Activated CD4-positive, alpha-beta memory T cell treated with anti-CD3 and anti-CD28 coated beads for 36 hours (primary cell): ENCODE data around the gene A4GALT. TPM values are rescaled to one million over a fixed set of nuclear protein-coding genes. Genes with fewer than 3 reads are reported as not detected.
"Not testable (repeated sequence)": the region's sequence is repeated elsewhere in the genome, so short reads cannot be mapped to it uniquely, and the experiment has no call there.

Experiments used
- CTCF ChIA-PET: fragments of 350-600 bp; sonication (Branson Sonifier 250); formaldehyde crosslinking; loops from one replicate; lab custom pipeline; 2021; ENCODE audit warnings: antibody characterized with exemption, inconsistent platforms; lab: Charles Lee
- POLR2A ChIA-PET: fragments of 350-600 bp; sonication (Branson Sonifier 250); formaldehyde crosslinking; loops from one replicate; lab custom pipeline; 2021; ENCODE audit warnings: antibody characterized with exemption; lab: Charles Lee
- DNase-seq: peaks from one replicate; pipeline ENCODE4 v3.0.0-alpha.2; 2020
- H3K27ac Mint-ChIP-seq: one replicate; pipeline ENCODE4 v1.8.0; 2021; ENCODE audit warnings: mixed read lengths
- H3K27me3 Mint-ChIP-seq: one replicate; pipeline ENCODE4 v1.8.0; 2021; ENCODE audit warnings: mixed read lengths
- H3K36me3 Mint-ChIP-seq: one replicate; pipeline ENCODE4 v1.8.0; 2021; ENCODE audit warnings: mixed read lengths
- H3K4me1 Mint-ChIP-seq: one replicate; pipeline ENCODE4 v1.8.0; 2021; ENCODE audit warnings: low read depth, mixed read lengths
- H3K4me3 Mint-ChIP-seq: one replicate; pipeline ENCODE4 v1.8.0; 2021; ENCODE audit warnings: mild to moderate bottlenecking, mixed read lengths
- H3K9me3 Mint-ChIP-seq: one replicate; pipeline ENCODE4 v1.8.0; 2021; ENCODE audit warnings: mixed read lengths
- intact Hi-C: fragments of 100-400 bp; cut with micrococcal nuclease; formaldehyde crosslinking; loops from one replicate; pipeline ENCODE4 v1.15.1; 2023
- total RNA-seq, 2 experiments: library from RNA; stranded (reverse); gene quantifications; one replicate each; pipeline ENCODE4 v1.2.3, GENCODE V29; 2021

A4GALT gene
- total RNA-seq, 2 experiments from 2014 or later = not detected

- POLR2A ChIA-PET = no interaction called here
- no peak for DNase-seq
- H3K27me3 Mint-ChIP-seq = no peaks in the 10 kb centered on the region
- H3K36me3 Mint-ChIP-seq = no peaks in the 10 kb centered on the region
- no peak overlapping the region for H3K4me3 Mint-ChIP-seq
- CTCF ChIA-PET = no interaction called here
- no peaks in the 10 kb centered on the region for H3K9me3 Mint-ChIP-seq
- no peak overlapping the region for H3K27ac Mint-ChIP-seq
- intact Hi-C loops = no loop called here
- no peaks in the 10 kb centered on the region for H3K4me1 Mint-ChIP-seq
Measured at GRCh38 chr22:42684462-42685195, 36.0 kb downstream of the A4GALT start.

- intact Hi-C loops = no loop called here
- ChIA-PET CTCF (interaction anchor here (0.8 to 1.5 kb wide), 2 partner anchors 15 to 29 kb away, joined by 3 read pairs; no protein-coding TSS in a partner anchor), POLR2A (no interaction called here)
- H3K27ac Mint-ChIP-seq = no peak overlapping the region
- H3K36me3 Mint-ChIP-seq = no peaks in the 10 kb centered on the region
- peaks cover 3% of the 10 kb centered on the region for H3K9me3 Mint-ChIP-seq
- H3K4me3 Mint-ChIP-seq = no peak overlapping the region
- DNase-seq = no peak
- H3K4me1 Mint-ChIP-seq = no peaks in the 10 kb centered on the region
- no peaks in the 10 kb centered on the region for H3K27me3 Mint-ChIP-seq
Measured at GRCh38 chr22:42683578-42684283, 36.9 kb downstream of the A4GALT start.

GRCh38 chr22:42682113-42682851 lies 38.4 kb downstream of the A4GALT start:
- Mint-ChIP-seq H3K4me3 (no peak overlapping the region), H3K27me3 (no peaks in the 10 kb centered on the region), H3K27ac (no peak overlapping the region), H3K36me3 (peaks cover 2% of the 10 kb centered on the region), H3K4me1 (no peaks in the 10 kb centered on the region), H3K9me3 (peaks cover 12% of the 10 kb centered on the region)
- ChIA-PET POLR2A (no interaction called here), CTCF (interaction anchor here (0.6 to 1.5 kb wide), 2 partner anchors 28 to 383 kb away, joined by 3 to 4 read pairs; no protein-coding TSS in a partner anchor)
- intact Hi-C loops = no loop called here
- DNase-seq = no peak

GRCh38 chr22:42680648-42681047 lies 40.0 kb downstream of the A4GALT start:
- no peak for DNase-seq
- Mint-ChIP-seq H3K27ac (no peak overlapping the region), H3K36me3 (peaks cover 2% of the 10 kb centered on the region), H3K9me3 (peaks cover 12% of the 10 kb centered on the region), H3K27me3 (no peaks in the 10 kb centered on the region), H3K4me3 (no peak overlapping the region), H3K4me1 (no peaks in the 10 kb centered on the region)
- ChIA-PET CTCF (no interaction called here), POLR2A (no interaction called here)
- intact Hi-C loops = no loop called here

GRCh38 chr22:42679691-42680090 lies 41.0 kb downstream of the A4GALT start:
- DNase-seq = no peak
- Mint-ChIP-seq H3K27me3 (no peaks in the 10 kb centered on the region), H3K9me3 (peaks cover 12% of the 10 kb centered on the region), H3K4me3 (no peak overlapping the region), H3K4me1 (no peaks in the 10 kb centered on the region), H3K36me3 (peaks cover 2% of the 10 kb centered on the region), H3K27ac (no peak overlapping the region)
- POLR2A ChIA-PET = no interaction called here
- intact Hi-C loops = no loop called here
- CTCF ChIA-PET = no interaction called here

DNA sequence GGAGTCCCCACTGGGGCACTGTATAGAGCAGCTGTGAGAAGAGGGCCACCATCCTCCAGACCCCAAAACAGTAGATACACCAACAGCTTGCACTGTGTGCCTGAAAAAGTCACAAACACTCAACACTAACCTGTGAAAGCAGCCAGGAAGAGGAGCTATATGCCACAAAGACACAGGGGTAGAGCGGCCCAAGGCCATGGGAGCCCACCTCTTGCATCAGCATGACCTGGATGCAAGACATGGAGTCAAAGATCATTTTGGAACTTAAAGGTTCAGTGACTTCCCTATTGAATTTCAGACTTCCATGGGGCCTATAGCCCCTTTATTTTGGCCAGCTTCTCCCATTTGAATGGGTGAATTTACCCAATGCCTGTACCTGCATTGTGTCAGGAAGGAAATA lies 41.8 kb downstream of the A4GALT start:
- Mint-ChIP-seq H3K27ac (no peak overlapping the region), H3K27me3 (no peaks in the 10 kb centered on the region), H3K36me3 (peaks cover 2% of the 10 kb centered on the region), H3K4me1 (no peaks in the 10 kb centered on the region), H3K4me3 (no peak overlapping the region), H3K9me3 (peaks cover 12% of the 10 kb centered on the region)
- POLR2A ChIA-PET = interaction anchor here (0.6 kb wide), 1 partner anchor 125 kb away, joined by 4 read pairs; no protein-coding TSS in a partner anchor
- intact Hi-C loops = no loop called here
- no peak for DNase-seq
- CTCF ChIA-PET = no interaction called here

DNA sequence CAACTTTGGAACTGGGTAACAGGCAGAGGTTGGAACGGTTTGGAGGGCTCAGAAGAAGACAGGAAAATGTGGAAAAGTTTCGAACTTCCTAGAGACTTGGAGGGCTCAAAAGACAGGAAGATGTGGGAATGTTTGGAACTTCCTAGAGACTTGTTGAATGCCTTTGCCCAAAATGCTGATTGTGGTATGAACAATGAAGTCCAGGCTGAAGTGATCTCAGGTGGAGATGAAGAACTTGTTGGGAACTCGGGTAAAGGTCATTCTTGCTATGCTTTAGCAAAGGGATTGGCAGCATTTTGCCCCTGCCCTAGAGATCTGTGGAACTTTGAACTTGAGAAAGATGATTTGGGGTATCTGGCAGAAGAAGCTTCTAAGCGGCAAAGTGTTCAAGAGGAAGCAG lies 42.7 kb downstream of the A4GALT start:
- H3K27ac Mint-ChIP-seq, intact Hi-C loops, H3K4me3 Mint-ChIP-seq, CTCF ChIA-PET, H3K27me3 Mint-ChIP-seq, DNase-seq, H3K36me3 Mint-ChIP-seq, POLR2A ChIA-PET, H3K4me1 Mint-ChIP-seq: not testable (repeated sequence)
- H3K9me3 Mint-ChIP-seq = peaks cover 12% of the 10 kb centered on the region

DNA sequence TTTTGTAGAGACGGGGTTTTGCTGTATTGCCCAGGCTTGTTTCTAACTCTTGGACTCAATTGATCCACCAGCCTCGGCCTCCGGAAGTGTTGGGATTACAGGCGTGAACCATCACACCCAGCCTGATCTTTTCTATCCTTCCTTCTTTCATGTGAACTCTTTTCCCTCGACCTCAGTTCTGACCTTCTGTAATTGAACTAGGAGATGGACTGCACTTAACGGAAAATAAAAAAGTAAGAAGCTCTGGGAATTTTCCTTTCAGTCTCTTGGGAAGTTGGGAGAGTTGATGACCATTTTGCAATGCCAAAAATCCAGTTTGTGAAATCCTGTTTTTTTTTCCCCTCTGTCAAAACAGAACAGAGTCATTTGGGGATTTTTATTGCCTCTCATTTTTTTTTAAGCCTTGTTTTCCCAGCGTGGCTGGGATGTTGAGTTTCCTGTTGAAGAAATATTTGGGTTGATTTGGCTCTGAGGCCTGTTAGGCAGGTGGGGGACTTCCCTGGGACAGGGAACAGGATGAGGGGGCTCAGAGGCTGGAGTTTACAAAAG lies 44.5 kb downstream of the A4GALT start:
- Mint-ChIP-seq H3K9me3 (peaks cover 12% of the 10 kb centered on the region), H3K4me3 (no peak overlapping the region), H3K27ac (no peak overlapping the region), H3K36me3 (peaks cover 2% of the 10 kb centered on the region), H3K4me1 (peaks cover 4% of the 10 kb centered on the region), H3K27me3 (no peaks in the 10 kb centered on the region)
- ChIA-PET POLR2A (no interaction called here), CTCF (interaction anchor here (1.6 kb wide), 1 partner anchor 13 kb away, joined by 4 read pairs; no protein-coding TSS in a partner anchor)
- no peak for DNase-seq
- intact Hi-C loops = no loop called here

DNA sequence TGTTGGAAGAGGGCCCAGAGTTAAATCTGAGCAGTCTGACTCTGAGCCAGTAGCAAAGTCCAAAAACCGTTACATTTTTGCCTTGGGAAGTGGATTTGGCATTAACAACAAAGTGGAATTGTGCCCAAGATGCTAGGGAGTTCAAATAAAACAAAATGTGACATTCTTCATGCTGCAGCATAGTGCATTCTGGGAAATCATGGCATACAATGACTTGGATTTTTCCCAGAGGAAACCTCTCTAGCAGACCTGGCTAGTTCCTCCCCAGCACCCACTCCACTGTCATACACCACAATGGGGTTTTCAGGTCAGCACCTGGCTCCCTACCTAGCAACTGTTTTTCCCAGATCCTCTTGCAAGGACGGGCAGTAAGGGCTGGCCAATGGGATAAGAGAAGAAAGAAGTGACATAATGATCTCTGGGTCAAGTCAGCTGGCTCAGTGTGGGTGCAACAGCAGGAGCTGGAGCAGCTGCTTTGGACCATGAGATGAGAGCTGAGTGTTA lies 46.7 kb downstream of the A4GALT start:
- Mint-ChIP-seq H3K4me3 (no peak overlapping the region), H3K27me3 (no peaks in the 10 kb centered on the region), H3K27ac (no peak overlapping the region), H3K4me1 (peaks cover 10% of the 10 kb centered on the region), H3K36me3 (peaks cover 2% of the 10 kb centered on the region), H3K9me3 (peaks cover 11% of the 10 kb centered on the region)
- no peak for DNase-seq
- ChIA-PET CTCF (no interaction called here), POLR2A (no interaction called here)
- intact Hi-C loops = no loop called here

GRCh38 chr22:42673071-42673470 lies 47.6 kb downstream of the A4GALT start:
- CTCF ChIA-PET, H3K9me3 Mint-ChIP-seq, H3K27ac Mint-ChIP-seq, DNase-seq, POLR2A ChIA-PET, H3K4me3 Mint-ChIP-seq, H3K4me1 Mint-ChIP-seq, H3K36me3 Mint-ChIP-seq, H3K27me3 Mint-ChIP-seq, intact Hi-C loops: not testable (repeated sequence)

- Mint-ChIP-seq H3K27ac (no peak overlapping the region), H3K4me3 (no peak overlapping the region), H3K27me3 (no peaks in the 10 kb centered on the region), H3K36me3 (no peaks in the 10 kb centered on the region), H3K4me1 (peaks cover 10% of the 10 kb centered on the region), H3K9me3 (no peaks in the 10 kb centered on the region)
- intact Hi-C loops = no loop called here
- peak; percentile 19 for DNase-seq
- ChIA-PET CTCF (no interaction called here), POLR2A (no interaction called here)
Measured at GRCh38 chr22:42670921-42671709, 49.6 kb downstream of the A4GALT start.
